HEK293 (cell line): Measurements from ENCODE around the gene PFN4.

ENCODE experiments used
- BCL11A ChIP-seq: fragments of 450-650 bp; formaldehyde crosslinking; IDR thresholded peaks from 2 replicates; pipeline ENCODE4 v1.5.1; 2016; ENCODE audit warnings: low read depth, missing biosample characterization, missing genetic modification characterization
- EGR2 ChIP-seq: fragments of 450-650 bp; formaldehyde crosslinking; IDR thresholded peaks from 2 replicates; pipeline ENCODE4 v1.5.1; 2016; ENCODE audit warnings: low read depth, missing biosample characterization, missing genetic modification characterization
- FEZF1 ChIP-seq: fragments of 450-650 bp; formaldehyde crosslinking; IDR thresholded peaks from 2 replicates; pipeline ENCODE4 v1.5.1; 2016; ENCODE audit warnings: missing biosample characterization, missing genetic modification characterization
- GLIS1 ChIP-seq: fragments of 450-650 bp; formaldehyde crosslinking; IDR thresholded peaks from 2 replicates; pipeline ENCODE4 v1.5.1; 2016; ENCODE audit warnings: missing biosample characterization, missing genetic modification characterization
- KLF1 ChIP-seq: fragments of 450-650 bp; formaldehyde crosslinking; IDR thresholded peaks from 2 replicates; pipeline ENCODE4 v1.5.1; 2016; ENCODE audit warnings: missing biosample characterization, missing genetic modification characterization
- KLF8 ChIP-seq: fragments of 450-650 bp; formaldehyde crosslinking; IDR thresholded peaks from 2 replicates; pipeline ENCODE4 v1.5.1; 2016; ENCODE audit warnings: missing biosample characterization, missing genetic modification characterization
- PRDM10 ChIP-seq: fragments of 450-650 bp; formaldehyde crosslinking; IDR thresholded peaks from 2 replicates; pipeline ENCODE4 v1.5.1; 2016; ENCODE audit warnings: missing biosample characterization, missing genetic modification characterization
- SCRT2 ChIP-seq: fragments of 450-650 bp; formaldehyde crosslinking; IDR thresholded peaks from 2 replicates; pipeline ENCODE4 v1.5.1; 2016; ENCODE audit warnings: missing biosample characterization, missing genetic modification characterization
- SP7 ChIP-seq: fragments of 450-650 bp; formaldehyde crosslinking; IDR thresholded peaks from 2 replicates; pipeline ENCODE4 v1.5.1; 2016; ENCODE audit warnings: missing biosample characterization, missing genetic modification characterization
- ZBTB17 ChIP-seq: fragments of 450-650 bp; formaldehyde crosslinking; IDR thresholded peaks from 2 replicates; pipeline ENCODE4 v1.5.1; 2016; ENCODE audit warnings: missing biosample characterization, missing genetic modification characterization
- ZBTB48 ChIP-seq: fragments of 450-650 bp; formaldehyde crosslinking; IDR thresholded peaks from 2 replicates; pipeline ENCODE4 v1.5.1; 2016; ENCODE audit warnings: missing biosample characterization, missing genetic modification characterization
- ZBTB6 ChIP-seq: fragments of 450-650 bp; formaldehyde crosslinking; IDR thresholded peaks from 2 replicates; pipeline ENCODE4 v1.5.1; 2017; ENCODE audit warnings: missing biosample characterization, missing genetic modification characterization
- ZEB2 ChIP-seq: fragments of 450-650 bp; formaldehyde crosslinking; IDR thresholded peaks from 2 replicates; pipeline ENCODE4 v1.5.1; 2016; ENCODE audit warnings: missing biosample characterization, missing genetic modification characterization
- ZFHX2 ChIP-seq: fragments of 450-650 bp; formaldehyde crosslinking; conservative IDR thresholded peaks from 2 replicates; pipeline ENCODE4 v1.5.1; 2016; ENCODE audit warnings: missing biosample characterization, missing genetic modification characterization
- ZNF146 ChIP-seq: fragments of 450-650 bp; formaldehyde crosslinking; IDR thresholded peaks from 2 replicates; pipeline ENCODE4 v1.5.1; 2016; ENCODE audit warnings: missing biosample characterization, missing genetic modification characterization
- ZNF341 ChIP-seq: fragments of 450-650 bp; formaldehyde crosslinking; IDR thresholded peaks from 2 replicates; pipeline ENCODE4; 2016; ENCODE audit warnings: low read depth, missing biosample characterization, missing genetic modification characterization
- ZNF350 ChIP-seq: fragments of 450-650 bp; formaldehyde crosslinking; IDR thresholded peaks from 2 replicates; pipeline ENCODE4 v1.5.0; 2017; ENCODE audit warnings: missing biosample characterization, mild to moderate bottlenecking, missing genetic modification characterization
- ZNF354C ChIP-seq: fragments of 450-650 bp; formaldehyde crosslinking; IDR thresholded peaks from 2 replicates; pipeline ENCODE4 v1.5.1; 2016; ENCODE audit warnings: missing biosample characterization, missing genetic modification characterization, low read depth, borderline replicate concordance
- ZNF398 ChIP-seq: fragments of 450-650 bp; formaldehyde crosslinking; IDR thresholded peaks from 2 replicates; pipeline ENCODE4 v1.5.1; 2017; ENCODE audit warnings: missing biosample characterization, missing genetic modification characterization
- ZNF433 ChIP-seq: fragments of 450-650 bp; formaldehyde crosslinking; IDR thresholded peaks from 2 replicates; pipeline ENCODE4 v1.5.1; 2016; ENCODE audit warnings: missing biosample characterization, missing genetic modification characterization, low read depth
- ZNF596 ChIP-seq: fragments of 450-650 bp; IDR thresholded peaks from 2 replicates; pipeline ENCODE4 v1.5.0; 2018; ENCODE audit warnings: missing biosample characterization, mild to moderate bottlenecking, missing genetic modification characterization, moderate library complexity
- ZNF629 ChIP-seq: fragments of 450-650 bp; formaldehyde crosslinking; IDR thresholded peaks from 2 replicates; pipeline ENCODE4 v1.5.1; 2017; ENCODE audit warnings: missing biosample characterization, missing genetic modification characterization
- ZNF677 ChIP-seq: fragments of 450-650 bp; IDR thresholded peaks from 2 replicates; pipeline ENCODE4 v1.5.0; 2018; ENCODE audit warnings: missing biosample characterization, mild to moderate bottlenecking, missing genetic modification characterization, moderate library complexity
- ZNF707 ChIP-seq: fragments of 450-650 bp; formaldehyde crosslinking; IDR thresholded peaks from 2 replicates; pipeline ENCODE4 v1.5.1; 2016; ENCODE audit warnings: missing biosample characterization, missing genetic modification characterization
- ZNF843 ChIP-seq: fragments of 450-650 bp; formaldehyde crosslinking; IDR thresholded peaks from 2 replicates; pipeline ENCODE4 v1.5.1; 2016; ENCODE audit warnings: missing biosample characterization, missing genetic modification characterization
- ZSCAN4 ChIP-seq: fragments of 450-650 bp; formaldehyde crosslinking; IDR thresholded peaks from 2 replicates; pipeline ENCODE4 v1.5.1; 2017; ENCODE audit warnings: missing biosample characterization, missing genetic modification characterization
- TF ChIP-seq, protein P1 (sequence below): fragments of 450-650 bp; formaldehyde crosslinking; IDR thresholded peaks from 2 replicates; pipeline ENCODE4 v1.5.1; 2016; ENCODE audit warnings: missing biosample characterization, missing genetic modification characterization
- TF ChIP-seq, protein P2 (sequence below): fragments of 450-650 bp; formaldehyde crosslinking; IDR thresholded peaks from 2 replicates; pipeline ENCODE4 v1.5.1; 2016; ENCODE audit warnings: missing biosample characterization, missing genetic modification characterization

PFN4 gene

GRCh38 chr2:24084386-24085199 is 38.5 kb downstream of the PFN4 start, which contains the start of gene TP53I3 (continued):
- TF ChIP-seq PRDM10 (tag by site-specific recombination) (peak; percentile 98), ZNF677 (tag by site-specific recombination) (no peak), ZBTB6 (0 out of 2 replicates have a peak, but pooled peaks have one; percentile 4), SP7 (tag by site-specific recombination) (peak; percentile 52; the same call in 1 of the 2 replicates), ZNF146 (tag by site-specific recombination) (no peak), ZNF707 (tag by site-specific recombination) (no peak), ZNF629 (tag by site-specific recombination) (peak; percentile 28; the same call in 1 of the 2 replicates), ZFHX2 (peak; percentile 49), ZNF350 (tag by site-specific recombination) (no peak), KLF1 (tag by site-specific recombination) (peak; percentile 25; the same call in 1 of the 2 replicates), GLIS1 (tag by site-specific recombination) (0 out of 2 replicates have a peak, but pooled peaks have one; percentile 12), ZNF433 (tag by site-specific recombination) (no peak), ZNF596 (tag by site-specific recombination) (no peak), ZBTB17 (peak; percentile 95), ZBTB48 (tag by site-specific recombination) (peak; percentile 63; the same call in 1 of the 2 replicates), ZNF341 (tag by site-specific recombination) (peak; percentile 51; the same call in 1 of the 2 replicates), ZNF843 (peak; percentile 16; the same call in 1 of the 2 replicates), FEZF1 (tag by site-specific recombination) (no peak), ZEB2 (peak; percentile 60; the same call in 1 of the 2 replicates), ZNF398 (tag by site-specific recombination) (no peak), ZNF354C (no peak), ZSCAN4 (tag by site-specific recombination) (0 out of 2 replicates have a peak, but pooled peaks have one; percentile 36), KLF8 (peak; percentile 62; the same call in 1 of the 2 replicates), BCL11A (tag by site-specific recombination) (peak; percentile 55; the same call in 1 of the 2 replicates), SCRT2 (tag by site-specific recombination) (0 out of 2 replicates have a peak, but pooled peaks have one; percentile 8), EGR2 (tag by site-specific recombination) (peak; percentile 25; the same call in 1 of the 2 replicates)
- TF ChIP-seq, protein P1, sequence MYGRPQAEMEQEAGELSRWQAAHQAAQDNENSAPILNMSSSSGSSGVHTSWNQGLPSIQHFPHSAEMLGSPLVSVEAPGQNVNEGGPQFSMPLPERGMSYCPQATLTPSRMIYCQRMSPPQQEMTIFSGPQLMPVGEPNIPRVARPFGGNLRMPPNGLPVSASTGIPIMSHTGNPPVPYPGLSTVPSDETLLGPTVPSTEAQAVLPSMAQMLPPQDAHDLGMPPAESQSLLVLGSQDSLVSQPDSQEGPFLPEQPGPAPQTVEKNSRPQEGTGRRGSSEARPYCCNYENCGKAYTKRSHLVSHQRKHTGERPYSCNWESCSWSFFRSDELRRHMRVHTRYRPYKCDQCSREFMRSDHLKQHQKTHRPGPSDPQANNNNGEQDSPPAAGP (tag by site-specific recombination), result peak; percentile 73
- TF ChIP-seq, protein P2, sequence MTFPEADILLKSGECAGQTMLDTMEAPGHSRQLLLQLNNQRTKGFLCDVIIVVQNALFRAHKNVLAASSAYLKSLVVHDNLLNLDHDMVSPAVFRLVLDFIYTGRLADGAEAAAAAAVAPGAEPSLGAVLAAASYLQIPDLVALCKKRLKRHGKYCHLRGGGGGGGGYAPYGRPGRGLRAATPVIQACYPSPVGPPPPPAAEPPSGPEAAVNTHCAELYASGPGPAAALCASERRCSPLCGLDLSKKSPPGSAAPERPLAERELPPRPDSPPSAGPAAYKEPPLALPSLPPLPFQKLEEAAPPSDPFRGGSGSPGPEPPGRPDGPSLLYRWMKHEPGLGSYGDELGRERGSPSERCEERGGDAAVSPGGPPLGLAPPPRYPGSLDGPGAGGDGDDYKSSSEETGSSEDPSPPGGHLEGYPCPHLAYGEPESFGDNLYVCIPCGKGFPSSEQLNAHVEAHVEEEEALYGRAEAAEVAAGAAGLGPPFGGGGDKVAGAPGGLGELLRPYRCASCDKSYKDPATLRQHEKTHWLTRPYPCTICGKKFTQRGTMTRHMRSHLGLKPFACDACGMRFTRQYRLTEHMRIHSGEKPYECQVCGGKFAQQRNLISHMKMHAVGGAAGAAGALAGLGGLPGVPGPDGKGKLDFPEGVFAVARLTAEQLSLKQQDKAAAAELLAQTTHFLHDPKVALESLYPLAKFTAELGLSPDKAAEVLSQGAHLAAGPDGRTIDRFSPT, result peak; percentile 95
